ENCODE data around the gene PRR12.
A peak's percentile ranks its signal among the peaks of the same experiment; 100 is the strongest.

Gene PRR12

GRCh38 chr19:49560358-49560900 lies 30.6 kb upstream of the PRR12 start:
- TF ChIP-seq FOXM1 (IDR thresholded peaks at IDR 0.05; ENCODE audit: borderline replicate concordance): no peak
- no peak for TF ChIP-seq BHLHE40 (IDR thresholded peaks at IDR 0.05; ENCODE audit: borderline replicate concordance)
- no peak for TF ChIP-seq FOXK2 (IDR thresholded peaks at IDR 0.05)
- TF ChIP-seq FOXA1 (IDR thresholded peaks at IDR 0.05): no peak
- ChIA-PET CTCF (interaction anchor here (1.2 to 1.5 kb wide), 2 partner anchors 10 to 14 kb away, joined by 4 to 12 read pairs; no protein-coding TSS in a partner anchor), POLR2A (interaction anchor here (0.6 kb wide), 1 partner anchor 20 kb away, joined by 3 read pairs; the partner anchor contains the start of gene NOSIP)
- DNase-seq (ENCODE audit: extremely low spot score): no peak

- no peak for TF ChIP-seq PKNOX1 (IDR thresholded peaks at IDR 0.05)
- TF ChIP-seq FOXA1 (IDR thresholded peaks at IDR 0.05): no peak
- no peak for TF ChIP-seq FOXK2 (IDR thresholded peaks at IDR 0.05)
- TF ChIP-seq CTBP1 (IDR thresholded peaks at IDR 0.05; ENCODE audit: borderline replicate concordance): no peak
- no peak for TF ChIP-seq ZNF384 (IDR thresholded peaks at IDR 0.05)
- no peak for TF ChIP-seq L3MBTL2 (conservative IDR thresholded peaks at IDR 0.05)
- TF ChIP-seq BHLHE40 (IDR thresholded peaks at IDR 0.05; ENCODE audit: borderline replicate concordance): no peak
- TF ChIP-seq ARNT (IDR thresholded peaks at IDR 0.05): no peak
- no peak for TF ChIP-seq LEF1 (IDR thresholded peaks at IDR 0.05; ENCODE audit: borderline replicate concordance)
- no peak for TF ChIP-seq FOXM1 (IDR thresholded peaks at IDR 0.05; ENCODE audit: borderline replicate concordance)
- no peak for TF ChIP-seq NFRKB (IDR thresholded peaks at IDR 0.05)
- no peak for TF ChIP-seq HDGF (IDR thresholded peaks at IDR 0.05; ENCODE audit: borderline replicate concordance)
- no peak for TF ChIP-seq SP1 (IDR thresholded peaks at IDR 0.05)
- no peak for DNase-seq (ENCODE audit: extremely low spot score)
- CTCF ChIA-PET: no interaction called here
- POLR2A ChIA-PET: no interaction called here
These were observed 26.4 kb upstream of the PRR12 start for GRCh38 chr19:49564616-49565045.

GRCh38 chr19:49565261-49565660 lies 25.7 kb upstream of the PRR12 start:
- ChIA-PET POLR2A (no interaction called here), CTCF (no interaction called here)
- DNase-seq (ENCODE audit: extremely low spot score): no peak
- TF ChIP-seq L3MBTL2 (conservative IDR thresholded peaks at IDR 0.05) (no peak), ARNT (IDR thresholded peaks at IDR 0.05) (no peak), SUZ12 (IDR thresholded peaks at IDR 0.05) (no peak), TARDBP (IDR thresholded peaks at IDR 0.05) (no peak), LEF1 (IDR thresholded peaks at IDR 0.05; ENCODE audit: borderline replicate concordance) (no peak), FOXM1 (IDR thresholded peaks at IDR 0.05; ENCODE audit: borderline replicate concordance) (no peak), NFRKB (IDR thresholded peaks at IDR 0.05) (no peak), SP1 (IDR thresholded peaks at IDR 0.05) (no peak), FOXK2 (IDR thresholded peaks at IDR 0.05) (no peak), BHLHE40 (IDR thresholded peaks at IDR 0.05; ENCODE audit: borderline replicate concordance) (no peak), ELF4 (IDR thresholded peaks at IDR 0.05) (no peak), HDGF (IDR thresholded peaks at IDR 0.05; ENCODE audit: borderline replicate concordance) (no peak), CTBP1 (IDR thresholded peaks at IDR 0.05; ENCODE audit: borderline replicate concordance) (no peak), FOXA1 (IDR thresholded peaks at IDR 0.05) (no peak), PKNOX1 (IDR thresholded peaks at IDR 0.05) (no peak), ZNF384 (IDR thresholded peaks at IDR 0.05) (no peak)

- POLR2A ChIA-PET: interaction anchor here (0.9 kb wide), 1 partner anchor 71 kb away, joined by 3 read pairs; no protein-coding TSS in a partner anchor
- no peak for DNase-seq (ENCODE audit: extremely low spot score)
- CTCF ChIA-PET: no interaction called here
- TF ChIP-seq LEF1 (IDR thresholded peaks at IDR 0.05; ENCODE audit: borderline replicate concordance) (no peak), NFRKB (IDR thresholded peaks at IDR 0.05) (no peak), TARDBP (IDR thresholded peaks at IDR 0.05) (no peak)
These were observed 24.7 kb upstream of the PRR12 start for GRCh38 chr19:49566302-49566701.

- DNase-seq (ENCODE audit: extremely low spot score): no peak
- ChIA-PET POLR2A (no interaction called here), CTCF (no interaction called here)
- TF ChIP-seq SP1 (IDR thresholded peaks at IDR 0.05) (no peak), PKNOX1 (IDR thresholded peaks at IDR 0.05) (no peak), CTBP1 (IDR thresholded peaks at IDR 0.05; ENCODE audit: borderline replicate concordance) (no peak), ELF4 (IDR thresholded peaks at IDR 0.05) (no peak), FOXA1 (IDR thresholded peaks at IDR 0.05) (no peak), FOXM1 (IDR thresholded peaks at IDR 0.05; ENCODE audit: borderline replicate concordance) (no peak), ARNT (IDR thresholded peaks at IDR 0.05) (no peak)
These were observed 23.0 kb upstream of the PRR12 start for GRCh38 chr19:49567861-49568441.

GRCh38 chr19:49570138-49570856 lies 20.7 kb upstream of the PRR12 start:
- DNase-seq (ENCODE audit: extremely low spot score): peak; percentile 81
- ChIA-PET POLR2A (interaction anchor here (1.0 to 3.0 kb wide), 5 partner anchors 10 to 75 kb away, joined by 3 to 17 read pairs (median 3); partner anchors contain the start of genes FCGRT, NOSIP and PRRG2), CTCF (interaction anchor here (0.6 to 3.7 kb wide), 26 partner anchors 9 to 317 kb away, joined by 3 to 24 read pairs (median 5); partner anchors contain the start of genes BCL2L12, IRF3, NOSIP and PIH1D1)
- no peak for TF ChIP-seq CTBP1 (IDR thresholded peaks at IDR 0.05; ENCODE audit: borderline replicate concordance)
- TF ChIP-seq ZNF384 (IDR thresholded peaks at IDR 0.05): no peak
- no peak for TF ChIP-seq PKNOX1 (IDR thresholded peaks at IDR 0.05)
- no peak for TF ChIP-seq BHLHE40 (IDR thresholded peaks at IDR 0.05; ENCODE audit: borderline replicate concordance)
- no peak for TF ChIP-seq HDGF (IDR thresholded peaks at IDR 0.05; ENCODE audit: borderline replicate concordance)
- TF ChIP-seq SP1 (IDR thresholded peaks at IDR 0.05): no peak
- no peak for TF ChIP-seq NFRKB (IDR thresholded peaks at IDR 0.05)
- no peak for TF ChIP-seq FOXM1 (IDR thresholded peaks at IDR 0.05; ENCODE audit: borderline replicate concordance)
